PFSK-1 (cell line): ENCODE measurements around the gene JPH2.

Experiments used
- REST ChIP-seq, 2 experiments: IDR thresholded peaks; 2 replicates each; pipeline versions ENCODE4 v1.6.1 to v1.8.0; 2011 to 2012; ENCODE audit warnings: low read depth in 2 of 2, low read length in 2 of 2, control low read depth in 1 of 2, inconsistent platforms in 1 of 2, mild to moderate bottlenecking in 1 of 2, moderate library complexity in 1 of 2; ENCODE audit not compliant: insufficient read depth in 1 of 2
- SIN3A ChIP-seq: IDR thresholded peaks from 2 replicates; pipeline ENCODE4 v1.6.1; 2012; ENCODE audit warnings: mild to moderate bottlenecking, low read length, moderate library complexity, borderline replicate concordance; ENCODE audit not compliant: insufficient read depth
- TAF1 ChIP-seq: IDR thresholded peaks from 2 replicates; pipeline ENCODE4 v1.6.1; 2012; ENCODE audit warnings: low read length, control low read depth, borderline replicate concordance; ENCODE audit not compliant: insufficient read depth

- TF ChIP-seq REST (IDR thresholded peaks at IDR 0.05; ENCODE audit: insufficient read depth in 1 of 2, low read depth in 2 of 2, low read length in 2 of 2) (no peak), TAF1 (no peak), SIN3A (no peak)
Observed at GRCh38 chr20:44221368-44221954, 34.5 kb upstream of the JPH2 start.
